ENCODE results near the gene P4HA2. TPM values are rescaled to one million over a fixed set of nuclear protein-coding genes. Genes with fewer than 3 reads are reported as not detected.

The P4HA2 gene
- total and polyA plus RNA-seq, 2 of the 8 experiments (the other 6 are each of a cell fraction or from before 2014, with no cell fraction given), result 7.4 to 9.3 TPM

DNA sequence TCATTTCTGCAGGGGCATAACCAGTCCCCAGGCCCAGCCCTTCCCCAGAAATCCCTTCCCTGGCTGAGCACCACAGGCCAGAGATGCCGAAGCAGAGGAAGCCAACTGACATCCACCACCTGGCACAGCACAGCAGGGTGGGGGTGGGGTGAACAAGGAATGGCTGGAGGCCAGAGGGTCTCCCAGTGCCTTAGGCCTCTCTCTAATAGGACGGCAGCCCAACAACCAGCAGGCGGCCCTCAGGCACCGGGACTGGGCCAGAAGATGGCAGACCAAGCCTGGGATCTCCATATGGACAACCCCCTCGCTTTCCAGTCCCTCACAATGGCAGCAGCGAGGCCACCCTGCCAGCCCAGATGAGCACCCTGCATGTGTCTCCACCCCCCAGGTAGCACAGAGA is 43.1 kb upstream of the P4HA2 start:
- DNase-seq (ENCODE audit: low read depth in 1 of 2, low spot score in 2 of 2) (no peak), FAIRE-seq (no peak)
- Histone ChIP-seq H2BK15ac (ENCODE audit: low read length) (no peak overlapping the region), H2BK12ac (ENCODE audit: low read depth, low read length) (no peak overlapping the region), H4K8ac (ENCODE audit: extremely low read depth, insufficient read depth, low read length) (no peak overlapping the region), H3K4ac (replicated peaks; ENCODE audit: insufficient read length, low read depth, low read length) (no peak overlapping the region), H2BK120ac (replicated peaks; ENCODE audit: low read depth, low read length) (no peak overlapping the region), H3K14ac (ENCODE audit: insufficient read length) (no peak overlapping the region), H4K5ac (ENCODE audit: insufficient read length, low read depth, low read length) (no peak overlapping the region), H3K79me1 (ENCODE audit: low read depth, low read length) (no peaks in the 10 kb centered on the region), H4K91ac (replicated peaks; ENCODE audit: insufficient read length, low read length) (no peak overlapping the region), H2AK5ac (ENCODE audit: low read depth, low read length) (no peak overlapping the region), H3K79me2 (ENCODE audit: control insufficient read depth in 1 of 2, insufficient read depth in 2 of 2, low read length in 2 of 2) (no peaks in the 10 kb centered on the region), H3K4me1 (replicated peaks in 1 of 4; ENCODE audit: control insufficient read depth in 3 of 4, insufficient read depth in 4 of 4, low read length in 3 of 4) (peaks cover 0 to 6% (median under 1%) of the 10 kb centered on the region in 4 experiments; a peak in 3 of 7 replicates), H3K27ac (ENCODE audit: low read depth, low read length) (no peak overlapping the region), H2AFZ (ENCODE audit: low read length) (no peak overlapping the region), H3K9ac (replicated peaks in 1 of 4; ENCODE audit: extremely low read depth in 1 of 4, low read depth in 3 of 4, low read length in 3 of 4) (no peak overlapping the region), H2BK20ac (ENCODE audit: low read length) (no peak overlapping the region), H3K4me3 (ENCODE audit: extremely low read depth in 1 of 4, insufficient read depth in 2 of 4, low read depth in 3 of 4, low read length in 4 of 4) (no peak overlapping the region), H3K9me3 (ENCODE audit: insufficient read depth in 2 of 2, low read depth in 1 of 2, low read length in 1 of 2) (no peaks in the 10 kb centered on the region), H3K27me3 (replicated peaks in 1 of 4; ENCODE audit: control insufficient read depth in 3 of 4, extremely low read depth in 1 of 4, insufficient read depth in 3 of 4, low read length in 3 of 4) (no peaks in the 10 kb centered on the region), H4K20me1 (replicated peaks in 1 of 2; ENCODE audit: control insufficient read depth in 1 of 2, insufficient read depth in 2 of 2, low read length in 2 of 2) (no peaks in the 10 kb centered on the region), H3K23me2 (ENCODE audit: low read depth, low read length) (no peaks in the 10 kb centered on the region), H2BK5ac (ENCODE audit: low read depth, low read length) (no peak overlapping the region), H3K4me2 (ENCODE audit: insufficient read depth in 1 of 2, low read depth in 2 of 2, low read length in 2 of 2) (no peak overlapping the region), H3K23ac (ENCODE audit: insufficient read length) (no peak overlapping the region), H3K18ac (ENCODE audit: extremely low read depth, low read length) (no peak overlapping the region), H3K36me3 (ENCODE audit: control insufficient read depth in 2 of 4, insufficient read depth in 4 of 4, low read length in 3 of 4) (no peaks in the 10 kb centered on the region; a peak in 1 of 8 replicates), H3K56ac (replicated peaks; ENCODE audit: insufficient read length, low read depth, low read length) (no peak overlapping the region)
- WGBS, 2 experiments (ENCODE audit: extremely low coverage in 1 of 2, insufficient coverage in 1 of 2, insufficient read length in 1 of 2, insufficient replicate concordance in 2 of 2, low coverage in 1 of 2, low lambda C conversion rate in 2 of 2, missing lambda C conversion rate in 1 of 2), result 97% methylated on average over 6 of the region's 6 CpGs; no CpG with 5 or more reads in 1 of the 2 experiments
- CTCF ChIA-PET (ENCODE audit: partially characterized antibody), result interaction anchor here (1.5 to 3.5 kb wide), 3 partner anchors 11 to 80 kb away, joined by 3 to 33 read pairs (median 8); no protein-coding TSS in a partner anchor
- POLR2A ChIA-PET (ENCODE audit: partially characterized antibody), result no interaction called here
- no peak for TF ChIP-seq MAFK (IDR thresholded peaks at IDR 0.05; ENCODE audit: low read depth, low read length)

Data from H1 (cell line).